Peyer's patch (tissue), 4 donors: ENCODE results near the gene CRPPA.

Source experiments
- CTCF ChIP-seq, 6 experiments: fragments of 450-650 bp in 4 of 6; fragments of 200-600 bp in 2 of 6; sonication (generic) in 1 of 6; IDR thresholded peaks; one replicate each; pipeline ENCODE4 v1.5.1; 2017 to 2019; ENCODE audit warnings: antibody characterized with exemption in 6 of 6, mild to moderate bottlenecking in 3 of 6, moderate library complexity in 1 of 6
- POLR2A ChIP-seq, 2 donors: fragments of 450-650 bp; IDR thresholded peaks; one replicate each; pipeline ENCODE4 v1.5.1; 2017; ENCODE audit warnings: antibody characterized with exemption in 2 of 2, mild to moderate bottlenecking in 2 of 2, moderate library complexity in 2 of 2

- TF ChIP-seq POLR2A (IDR thresholded peaks at IDR 0.05), result no peak
- no peak for TF ChIP-seq CTCF (IDR thresholded peaks at IDR 0.05)
These were observed 23.0 kb downstream of the CRPPA start for GRCh38 chr7:16398146-16399017.
